ENCODE measurements around the gene AHCY. TPM values are rescaled to one million over a fixed set of nuclear protein-coding genes. Genes with fewer than 3 reads are reported as not detected.
"Not testable (repeated sequence)": the region's sequence is repeated elsewhere in the genome, so short reads cannot be mapped to it uniquely, and the experiment has no call there.

The AHCY gene
- polyA plus RNA-seq, 2 donors: 113 to 147 TPM

- H3K27me3 ChIP-seq (ENCODE audit: control insufficient read depth in 1 of 2, insufficient read depth in 2 of 2, low read length in 2 of 2): no peaks in the 10 kb centered on the region
- 96% methylated on average over 5 of the region's 5 CpGs for WGBS, 2 donors
- H3K9me3 ChIP-seq (ENCODE audit: control insufficient read depth in 2 of 2, insufficient read depth in 1 of 2, low read depth in 1 of 2, low read length in 1 of 2): no peaks in the 10 kb centered on the region
- no peaks in the 10 kb centered on the region for H3K36me3 ChIP-seq (ENCODE audit: control insufficient read depth in 2 of 2, insufficient read depth in 2 of 2, low read length in 1 of 2)
- peaks cover 3 to 4% of the 10 kb centered on the region in 2 donors for H3K4me1 ChIP-seq (ENCODE audit: control insufficient read depth in 2 of 2, insufficient read depth in 2 of 2, low read length in 1 of 2)
- H3K27ac ChIP-seq (ENCODE audit: low read depth in 2 of 2, low read length in 1 of 2): no peak overlapping the region
- no peak overlapping the region for H3K4me3 ChIP-seq (ENCODE audit: low read depth in 1 of 2, low read length in 2 of 2)
Observed at GRCh38 chr20:34264141-34264540, 39.0 kb downstream of the AHCY start.

GRCh38 chr20:34263468-34263867 lies 39.7 kb downstream of the AHCY start:
- 97 to 100% methylated on average over 8 of the region's 8 CpGs for WGBS, 2 donors

DNA sequence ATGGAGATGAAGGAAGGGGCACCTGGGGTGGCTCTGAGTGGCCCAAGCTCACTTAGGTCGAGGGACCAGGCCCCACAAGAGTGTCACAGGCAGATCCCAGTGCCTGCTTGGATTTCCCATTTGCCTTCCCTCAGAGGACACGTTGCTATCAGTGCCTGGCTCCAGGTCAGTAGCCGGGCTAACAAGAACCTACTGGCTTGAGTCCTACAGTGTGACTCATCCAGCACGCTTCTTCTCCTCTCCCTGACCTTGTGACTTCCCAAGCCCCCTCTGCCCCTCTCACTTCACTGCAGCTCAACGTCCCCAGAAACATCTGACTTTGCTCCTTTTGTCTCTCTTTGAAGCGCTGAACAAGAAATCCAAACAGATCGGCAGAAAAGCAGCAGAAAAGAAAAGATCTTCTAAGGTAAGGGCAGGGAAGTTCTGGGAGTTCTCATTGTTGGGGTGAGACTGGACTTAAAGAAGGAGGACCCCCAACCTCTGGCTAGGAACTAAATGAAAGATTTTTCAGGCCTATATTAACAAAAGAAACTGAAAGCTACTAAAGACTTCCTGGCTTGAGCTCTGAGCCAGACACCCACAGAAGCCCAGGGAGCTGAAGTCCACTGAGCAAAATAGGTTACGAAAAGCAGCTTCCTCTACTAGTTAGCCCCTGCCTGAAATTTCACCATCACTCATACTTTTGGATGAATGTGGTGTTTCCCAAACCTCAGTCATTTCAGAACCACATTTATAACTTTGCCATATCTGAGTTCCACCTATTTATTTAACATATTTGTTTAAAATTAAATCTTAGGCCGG lies 40.5 kb downstream of the AHCY start:
- no peaks in the 10 kb centered on the region for H3K27me3 ChIP-seq (ENCODE audit: control insufficient read depth in 1 of 2, insufficient read depth in 2 of 2, low read length in 2 of 2)
- peaks cover 0 to 2% of the 10 kb centered on the region in 2 donors for H3K4me1 ChIP-seq (ENCODE audit: control insufficient read depth in 2 of 2, insufficient read depth in 2 of 2, low read length in 1 of 2)
- H3K9me3 ChIP-seq (ENCODE audit: control insufficient read depth in 2 of 2, insufficient read depth in 1 of 2, low read depth in 1 of 2, low read length in 1 of 2): no peaks in the 10 kb centered on the region
- 53 to 57% methylated on average over 9 of the region's 9 CpGs for WGBS, 2 donors
- no peak overlapping the region for H3K27ac ChIP-seq (ENCODE audit: low read depth in 2 of 2, low read length in 1 of 2)
- H3K36me3 ChIP-seq (ENCODE audit: control insufficient read depth in 2 of 2, insufficient read depth in 2 of 2, low read length in 1 of 2): no peaks in the 10 kb centered on the region
- no peak overlapping the region for H3K4me3 ChIP-seq (ENCODE audit: low read depth in 1 of 2, low read length in 2 of 2)

More at GRCh38 chr20:34263468-34263867, 39.7 kb downstream of the AHCY start:
- not testable (repeated sequence) for H3K4me1 ChIP-seq (ENCODE audit: control insufficient read depth in 2 of 2, insufficient read depth in 2 of 2, low read length in 1 of 2); H3K27ac ChIP-seq (ENCODE audit: low read depth in 2 of 2, low read length in 1 of 2); H3K27me3 ChIP-seq (ENCODE audit: control insufficient read depth in 1 of 2, insufficient read depth in 2 of 2, low read length in 2 of 2); H3K4me3 ChIP-seq (ENCODE audit: low read depth in 1 of 2, low read length in 2 of 2); H3K9me3 ChIP-seq (ENCODE audit: control insufficient read depth in 2 of 2, insufficient read depth in 1 of 2, low read depth in 1 of 2, low read length in 1 of 2); H3K36me3 ChIP-seq (ENCODE audit: control insufficient read depth in 2 of 2, insufficient read depth in 2 of 2, low read length in 1 of 2)

DNA sequence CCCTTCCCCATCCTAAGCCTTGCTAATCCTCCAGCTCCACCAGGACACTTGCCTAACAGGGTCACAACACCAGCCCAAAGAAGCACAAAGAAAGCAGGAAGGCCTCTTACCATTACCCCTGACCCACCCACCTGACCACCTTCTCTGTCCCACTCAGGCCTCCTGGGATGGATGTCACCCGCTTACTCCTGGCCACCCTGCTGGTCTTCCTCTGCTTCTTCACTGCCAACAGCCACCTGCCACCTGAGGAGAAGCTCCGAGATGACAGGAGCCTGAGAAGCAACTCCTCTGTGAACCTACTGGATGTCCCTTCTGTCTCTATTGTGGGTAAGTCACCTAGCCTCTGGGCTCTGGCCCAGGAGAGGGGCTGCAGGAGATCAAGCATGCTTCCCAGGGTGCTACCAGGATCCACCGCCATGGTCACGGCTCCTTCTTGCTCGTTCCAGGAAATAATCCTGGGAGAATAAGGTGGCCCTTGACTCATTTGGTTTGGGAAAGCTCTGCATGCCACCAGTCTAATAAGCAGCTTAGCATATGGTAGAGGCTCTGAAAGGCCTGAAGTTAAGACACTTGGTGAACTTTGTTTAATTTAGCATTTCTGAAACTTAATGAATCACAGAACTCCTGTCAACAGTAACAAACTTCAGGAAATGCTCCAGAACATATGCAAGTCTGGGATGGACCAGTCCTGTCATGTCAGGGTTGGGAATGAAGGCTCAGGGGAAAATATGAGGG lies 42.8 kb downstream of the AHCY start:
- 87 to 90% methylated on average over 5 of the region's 5 CpGs for WGBS, 2 donors
- no peak overlapping the region for H3K4me3 ChIP-seq (ENCODE audit: low read depth in 1 of 2, low read length in 2 of 2)
- H3K4me1 ChIP-seq (ENCODE audit: control insufficient read depth in 2 of 2, insufficient read depth in 2 of 2, low read length in 1 of 2): peaks cover 0 to 2% of the 10 kb centered on the region in 2 donors
- H3K9me3 ChIP-seq (ENCODE audit: control insufficient read depth in 2 of 2, insufficient read depth in 1 of 2, low read depth in 1 of 2, low read length in 1 of 2): no peaks in the 10 kb centered on the region
- H3K36me3 ChIP-seq (ENCODE audit: control insufficient read depth in 2 of 2, insufficient read depth in 2 of 2, low read length in 1 of 2): no peaks in the 10 kb centered on the region
- H3K27me3 ChIP-seq (ENCODE audit: control insufficient read depth in 1 of 2, insufficient read depth in 2 of 2, low read length in 2 of 2): no peaks in the 10 kb centered on the region
- H3K27ac ChIP-seq (ENCODE audit: low read depth in 2 of 2, low read length in 1 of 2): no peak overlapping the region

GRCh38 chr20:34256629-34257124 lies 46.5 kb downstream of the AHCY start:
- 81 to 83% methylated on average over 5 of the region's 5 CpGs for WGBS, 2 donors
- Histone ChIP-seq H3K4me1 (ENCODE audit: control insufficient read depth in 2 of 2, insufficient read depth in 2 of 2, low read length in 1 of 2) (no peaks in the 10 kb centered on the region), H3K9me3 (ENCODE audit: control insufficient read depth in 2 of 2, insufficient read depth in 1 of 2, low read depth in 1 of 2, low read length in 1 of 2) (no peaks in the 10 kb centered on the region), H3K27me3 (ENCODE audit: control insufficient read depth in 1 of 2, insufficient read depth in 2 of 2, low read length in 2 of 2) (no peaks in the 10 kb centered on the region), H3K36me3 (ENCODE audit: control insufficient read depth in 2 of 2, insufficient read depth in 2 of 2, low read length in 1 of 2) (no peaks in the 10 kb centered on the region), H3K27ac (ENCODE audit: low read depth in 2 of 2, low read length in 1 of 2) (no peak overlapping the region), H3K4me3 (ENCODE audit: low read depth in 1 of 2, low read length in 2 of 2) (no peak overlapping the region)

GRCh38 chr20:34254979-34255378 lies 48.2 kb downstream of the AHCY start:
- H3K36me3 ChIP-seq (ENCODE audit: control insufficient read depth in 2 of 2, insufficient read depth in 2 of 2, low read length in 1 of 2): no peaks in the 10 kb centered on the region
- no peaks in the 10 kb centered on the region for H3K4me1 ChIP-seq (ENCODE audit: control insufficient read depth in 2 of 2, insufficient read depth in 2 of 2, low read length in 1 of 2)
- no peak overlapping the region for H3K27ac ChIP-seq (ENCODE audit: low read depth in 2 of 2, low read length in 1 of 2)
- H3K27me3 ChIP-seq (ENCODE audit: control insufficient read depth in 1 of 2, insufficient read depth in 2 of 2, low read length in 2 of 2): no peaks in the 10 kb centered on the region
- H3K9me3 ChIP-seq (ENCODE audit: control insufficient read depth in 2 of 2, insufficient read depth in 1 of 2, low read depth in 1 of 2, low read length in 1 of 2): no peaks in the 10 kb centered on the region
- no peak overlapping the region for H3K4me3 ChIP-seq (ENCODE audit: low read depth in 1 of 2, low read length in 2 of 2)
- WGBS, 2 donors: 75 to 76% methylated on average over 1 of the region's 1 CpG

GRCh38 chr20:34252431-34253086 lies 50.6 kb downstream of the AHCY start:
- H3K4me3 ChIP-seq (ENCODE audit: low read depth in 1 of 2, low read length in 2 of 2); H3K36me3 ChIP-seq (ENCODE audit: control insufficient read depth in 2 of 2, insufficient read depth in 2 of 2, low read length in 1 of 2); H3K4me1 ChIP-seq (ENCODE audit: control insufficient read depth in 2 of 2, insufficient read depth in 2 of 2, low read length in 1 of 2); H3K27me3 ChIP-seq (ENCODE audit: control insufficient read depth in 1 of 2, insufficient read depth in 2 of 2, low read length in 2 of 2); H3K9me3 ChIP-seq (ENCODE audit: control insufficient read depth in 2 of 2, insufficient read depth in 1 of 2, low read depth in 1 of 2, low read length in 1 of 2); H3K27ac ChIP-seq (ENCODE audit: low read depth in 2 of 2, low read length in 1 of 2): not testable (repeated sequence)
- WGBS, 2 donors: 75% methylated on average over 7 of the region's 7 CpGs

- no peaks in the 10 kb centered on the region for H3K27me3 ChIP-seq (ENCODE audit: control insufficient read depth in 1 of 2, insufficient read depth in 2 of 2, low read length in 2 of 2)
- H3K9me3 ChIP-seq (ENCODE audit: control insufficient read depth in 2 of 2, insufficient read depth in 1 of 2, low read depth in 1 of 2, low read length in 1 of 2): no peaks in the 10 kb centered on the region
- H3K4me3 ChIP-seq (ENCODE audit: low read depth in 1 of 2, low read length in 2 of 2): no peak overlapping the region
- H3K27ac ChIP-seq (ENCODE audit: low read depth in 2 of 2, low read length in 1 of 2): no peak overlapping the region
- WGBS, 2 donors: 89 to 96% methylated on average over 2 of the region's 2 CpGs
- no peaks in the 10 kb centered on the region for H3K4me1 ChIP-seq (ENCODE audit: control insufficient read depth in 2 of 2, insufficient read depth in 2 of 2, low read length in 1 of 2)
- H3K36me3 ChIP-seq (ENCODE audit: control insufficient read depth in 2 of 2, insufficient read depth in 2 of 2, low read length in 1 of 2): no peaks in the 10 kb centered on the region
Observed at GRCh38 chr20:34251619-34252018, 51.5 kb downstream of the AHCY start.

DNA sequence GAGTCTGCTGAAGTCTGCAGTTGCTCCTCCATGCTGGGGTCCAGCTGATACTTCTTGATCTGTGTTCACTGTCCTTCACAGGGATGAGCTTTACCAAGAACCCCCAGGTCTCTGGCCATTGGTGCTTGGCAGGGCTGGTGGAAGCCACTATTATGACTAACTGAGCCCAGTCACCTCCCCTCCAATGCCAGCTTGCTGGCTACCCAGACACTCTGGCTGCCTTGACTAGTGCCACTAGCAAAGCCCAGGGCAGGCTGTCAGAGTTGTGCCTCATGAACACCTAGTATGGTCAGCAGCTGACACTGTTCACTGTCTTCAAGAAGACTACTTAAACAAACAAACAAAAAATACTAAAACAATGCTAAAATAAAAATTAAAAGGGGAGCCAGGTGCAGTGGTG lies 53.1 kb downstream of the AHCY start:
- no peaks in the 10 kb centered on the region for H3K9me3 ChIP-seq (ENCODE audit: control insufficient read depth in 2 of 2, insufficient read depth in 1 of 2, low read depth in 1 of 2, low read length in 1 of 2)
- H3K27me3 ChIP-seq (ENCODE audit: control insufficient read depth in 1 of 2, insufficient read depth in 2 of 2, low read length in 2 of 2): no peaks in the 10 kb centered on the region
- H3K4me3 ChIP-seq (ENCODE audit: low read depth in 1 of 2, low read length in 2 of 2): no peak overlapping the region
- no peaks in the 10 kb centered on the region for H3K36me3 ChIP-seq (ENCODE audit: control insufficient read depth in 2 of 2, insufficient read depth in 2 of 2, low read length in 1 of 2)
- no peak overlapping the region for H3K27ac ChIP-seq (ENCODE audit: low read depth in 2 of 2, low read length in 1 of 2)
- no peaks in the 10 kb centered on the region for H3K4me1 ChIP-seq (ENCODE audit: control insufficient read depth in 2 of 2, insufficient read depth in 2 of 2, low read length in 1 of 2)
